ENCODE data around the gene PTOV1.
A peak's percentile ranks its signal among the peaks of the same experiment; 100 is the strongest.

Gene PTOV1

DNA sequence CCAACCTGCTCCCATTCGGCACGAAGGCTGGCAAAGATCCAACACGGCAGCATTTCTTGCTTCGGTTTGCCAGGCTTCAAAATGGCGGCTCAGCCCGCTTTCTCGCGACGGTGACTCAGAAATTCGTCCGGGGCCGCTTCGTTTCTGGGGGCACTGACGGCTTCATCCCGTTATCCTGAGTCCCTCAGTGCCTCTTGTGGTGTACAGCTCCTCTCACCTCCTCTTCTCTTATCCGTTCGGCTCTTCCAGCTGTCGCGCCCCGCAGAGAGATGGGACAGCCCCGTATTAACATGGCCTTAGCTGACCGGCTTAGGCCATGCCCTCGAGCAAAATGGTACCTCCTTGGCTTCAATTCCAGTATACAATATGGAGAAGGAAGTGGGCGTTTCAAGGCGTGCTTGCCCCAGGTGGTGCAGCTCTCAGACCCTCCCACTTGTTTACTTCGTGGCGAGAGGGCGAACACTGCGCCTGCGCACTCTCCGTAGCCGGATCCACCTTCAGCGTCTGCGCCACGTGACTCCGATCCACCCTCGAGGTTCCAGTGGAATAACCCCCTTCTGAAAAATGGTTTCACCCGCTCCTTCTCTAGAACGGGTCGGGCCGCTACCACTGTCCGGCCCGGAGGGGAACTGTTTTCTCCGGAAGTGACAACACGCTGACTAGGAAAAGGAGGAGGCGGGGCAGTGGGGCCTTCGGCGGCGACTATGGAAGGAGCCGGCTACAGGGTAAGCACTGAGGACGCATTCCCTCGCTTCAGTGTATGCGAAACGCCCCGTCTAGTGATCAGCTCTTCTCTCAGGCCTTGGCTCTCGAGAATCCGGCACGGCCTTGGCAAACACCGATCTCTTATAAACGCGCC lies 26.3 kb downstream of the PTOV1 start, which contains the start of the genes AKT1S1 and TBC1D17:
Gene AKT1S1, minus strand, starts transcription at position 336 of the 859 bp plus-strand sequence. CDS start 4,060 bp downstream, outside the sequence.
Gene TBC1D17, plus strand, starts transcription at position 683 of the 859 bp plus-strand sequence. Its CDS starts 22 bp downstream, at position 705.
- peak; percentile 100 for DNase-seq

DNA sequence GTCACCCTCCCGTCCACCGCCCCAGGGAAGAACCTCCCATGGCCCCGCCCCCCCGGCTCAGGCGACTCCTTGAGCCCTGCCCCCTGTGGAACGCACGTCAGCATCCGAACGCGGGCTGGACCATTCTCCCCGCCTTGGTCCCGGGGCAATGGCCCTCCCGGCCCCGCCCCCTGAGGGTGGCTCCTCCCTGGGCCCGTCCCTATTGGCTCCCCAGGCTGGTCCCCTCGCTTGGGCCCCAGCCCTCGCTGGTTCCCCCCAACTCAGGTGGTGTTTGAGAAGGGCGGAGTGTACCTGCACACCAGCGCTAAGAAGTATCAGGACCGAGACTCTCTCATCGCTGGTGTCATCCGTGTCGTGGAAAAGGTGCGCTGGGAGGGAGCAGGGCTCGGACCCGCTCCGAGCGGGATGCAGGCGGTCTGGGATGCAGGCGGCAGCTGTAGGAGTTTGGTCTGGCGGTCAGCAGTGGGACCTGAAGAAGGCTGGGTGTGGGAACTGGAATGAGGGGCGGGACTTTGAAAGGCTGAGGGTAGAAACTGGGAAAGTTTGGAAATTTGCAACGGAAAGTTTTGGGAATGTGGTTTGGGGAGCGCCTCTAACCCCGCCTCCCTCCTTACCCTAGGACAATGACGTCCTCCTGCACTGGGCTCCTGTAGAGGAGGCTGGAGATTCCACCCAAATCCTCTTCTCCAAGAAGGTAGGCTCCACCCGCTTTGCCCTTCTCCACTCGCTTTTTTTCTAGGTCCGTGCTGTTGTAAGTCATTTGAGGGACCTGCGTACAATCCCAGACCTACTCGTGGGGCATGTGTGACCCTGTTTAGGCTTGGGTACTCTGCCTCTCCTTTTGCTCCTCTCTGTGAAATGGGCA lies 27.2 kb downstream of the PTOV1 start:
- peak; percentile 98 for DNase-seq

DNA sequence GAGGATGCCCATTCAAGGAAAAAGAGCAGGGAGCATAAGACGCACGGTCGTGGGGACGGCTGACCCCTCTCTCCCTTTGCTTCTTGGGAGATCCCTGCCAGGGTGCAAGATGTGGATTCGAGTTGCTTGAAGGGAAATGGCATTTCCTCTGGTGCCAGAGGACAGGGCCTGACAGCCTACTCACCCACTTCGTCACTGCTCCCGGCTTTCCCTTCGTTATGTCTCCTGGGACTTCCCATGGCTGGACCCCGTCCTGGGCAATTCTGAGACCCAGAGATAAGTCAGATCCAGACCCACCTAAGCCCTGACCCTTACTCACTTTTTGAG lies 27.7 kb downstream of the PTOV1 start:
- DNase-seq: no peak

DNA sequence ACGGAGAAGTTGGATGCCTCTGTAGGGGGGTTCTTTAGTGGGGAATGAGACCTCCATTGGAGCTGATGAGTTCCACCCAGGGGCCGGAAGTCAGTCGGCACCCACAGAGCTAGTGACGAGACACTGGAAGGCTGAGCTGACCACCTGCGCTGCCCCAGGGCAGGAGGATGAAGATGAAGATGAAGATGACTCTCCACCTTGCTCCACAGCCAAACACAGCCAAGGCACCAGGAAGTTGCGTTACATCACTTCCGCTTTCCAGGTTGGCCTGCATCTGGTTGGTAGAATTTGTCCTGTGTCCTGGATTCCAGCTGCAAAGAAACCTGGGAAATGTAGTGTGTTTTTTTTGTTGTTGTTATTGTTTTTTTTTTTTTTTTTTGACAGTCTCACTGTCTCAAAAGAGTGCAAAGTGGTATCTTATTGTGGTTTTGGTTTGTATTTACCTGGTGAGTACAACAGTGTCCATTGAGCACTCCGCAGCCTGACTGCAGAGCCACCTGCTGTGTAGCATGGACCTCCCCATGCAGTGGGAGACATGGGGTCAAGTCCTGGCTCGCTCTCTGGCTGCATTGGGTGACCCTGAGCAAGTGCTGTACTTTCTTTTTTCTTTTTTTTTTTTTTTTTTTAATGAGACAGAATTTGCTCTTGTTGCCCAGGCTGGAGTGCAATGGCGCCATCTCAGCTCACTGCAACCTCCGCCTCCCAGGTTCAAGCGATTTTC lies 28.4 kb downstream of the PTOV1 start:
- no peak for DNase-seq

DNA sequence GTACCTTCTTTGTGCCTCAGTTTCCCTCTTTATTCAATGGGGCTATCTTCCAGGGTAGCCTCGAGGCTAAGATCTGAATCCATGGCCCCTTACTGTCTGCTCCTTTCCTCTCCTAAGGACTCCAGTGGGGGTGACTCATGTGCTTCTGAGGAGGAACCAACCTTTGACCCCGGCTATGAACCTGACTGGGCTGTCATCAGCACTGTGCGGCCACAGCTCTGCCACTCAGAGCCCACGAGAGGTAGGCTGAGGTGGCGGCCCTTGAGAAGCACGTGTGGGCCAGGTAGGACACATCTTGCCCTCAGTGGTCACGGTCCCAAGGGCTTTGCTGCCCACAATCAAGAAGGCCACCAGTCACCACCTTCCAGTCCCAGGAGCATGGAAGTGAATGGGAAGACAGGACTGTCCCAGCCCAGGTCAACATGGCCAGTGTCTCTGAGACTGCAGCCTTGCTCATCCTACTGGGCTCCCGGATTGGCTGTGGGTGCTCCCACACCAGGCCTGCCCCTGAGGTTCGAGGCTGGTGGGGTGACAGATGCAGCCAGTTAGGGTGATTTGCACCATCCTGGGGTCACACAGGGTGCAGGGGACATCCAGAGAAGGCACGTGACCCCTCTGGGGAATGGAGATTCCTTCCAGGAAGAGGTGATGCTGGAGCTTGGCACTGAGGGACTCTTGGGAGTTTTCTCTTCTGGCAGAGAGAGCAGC lies 29.4 kb downstream of the PTOV1 start:
- no peak for DNase-seq

DNA sequence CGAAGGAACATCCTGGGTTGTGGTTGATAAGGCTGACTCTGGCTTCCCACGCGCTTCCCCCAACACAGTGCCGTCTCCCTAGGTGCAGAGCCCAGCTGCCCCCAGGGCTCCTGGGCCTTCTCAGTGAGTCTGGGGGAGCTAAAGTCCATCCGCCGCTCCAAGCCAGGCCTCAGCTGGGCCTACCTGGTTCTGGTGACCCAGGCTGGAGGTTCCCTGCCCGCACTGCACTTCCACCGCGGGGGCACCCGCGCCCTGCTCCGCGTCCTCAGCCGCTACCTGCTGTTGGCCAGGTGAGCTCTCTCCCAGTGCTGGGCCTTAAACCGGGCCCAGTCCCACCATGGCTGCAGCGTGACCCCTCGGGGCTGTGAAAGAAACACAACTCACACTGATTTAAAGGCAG lies 30.2 kb downstream of the PTOV1 start:
- no peak for DNase-seq

DNA sequence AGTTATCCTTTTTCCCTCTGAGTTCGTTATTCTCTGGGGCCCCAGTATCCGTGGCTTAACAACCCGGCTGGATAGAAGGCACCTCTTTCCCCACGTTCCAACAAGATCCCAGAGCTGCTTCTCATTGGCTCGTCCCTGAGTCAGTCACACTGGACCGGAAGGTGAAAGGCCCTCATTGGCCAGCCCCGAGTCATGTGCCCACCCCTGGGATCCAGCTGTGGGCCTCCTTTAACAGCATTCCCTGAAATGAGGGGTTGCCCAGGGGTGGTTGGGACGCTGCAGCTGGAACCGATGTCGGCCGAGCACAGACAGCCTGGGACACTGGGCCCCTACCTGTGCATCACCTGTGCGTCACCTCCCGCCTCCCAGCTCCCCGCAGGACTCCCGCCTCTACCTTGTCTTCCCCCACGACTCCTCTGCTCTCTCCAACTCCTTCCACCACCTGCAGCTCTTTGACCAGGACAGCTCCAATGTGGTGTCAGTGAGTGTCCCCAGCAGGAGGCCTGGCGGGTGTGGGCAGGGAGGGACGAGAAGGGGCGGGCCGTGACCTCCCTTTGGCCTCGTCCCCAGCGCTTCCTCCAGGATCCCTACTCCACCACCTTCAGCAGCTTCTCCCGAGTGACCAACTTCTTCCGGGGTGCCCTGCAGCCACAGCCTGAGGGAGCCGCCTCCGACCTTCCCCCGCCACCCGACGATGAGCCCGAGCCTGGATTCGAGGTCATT lies 30.9 kb downstream of the PTOV1 start:
- no peak for DNase-seq

DNA sequence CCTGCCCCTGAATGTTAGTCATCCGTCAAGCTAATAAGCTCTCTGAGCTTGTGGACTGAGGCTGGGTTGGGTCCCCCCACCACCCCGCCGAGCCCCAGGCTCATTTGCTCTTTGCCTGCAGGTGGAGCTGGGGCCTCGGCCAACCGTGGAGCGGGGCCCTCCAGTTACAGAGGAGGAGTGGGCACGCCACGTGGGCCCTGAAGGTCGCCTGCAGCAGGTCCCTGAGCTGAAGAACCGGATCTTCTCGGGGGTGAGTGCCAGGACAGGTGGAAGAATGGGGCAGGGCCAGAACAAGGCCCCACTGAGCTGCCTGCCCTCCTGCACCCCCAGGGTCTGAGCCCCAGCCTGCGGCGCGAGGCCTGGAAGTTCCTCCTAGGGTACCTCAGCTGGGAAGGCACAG lies 31.7 kb downstream of the PTOV1 start:
- DNase-seq: no peak

DNA sequence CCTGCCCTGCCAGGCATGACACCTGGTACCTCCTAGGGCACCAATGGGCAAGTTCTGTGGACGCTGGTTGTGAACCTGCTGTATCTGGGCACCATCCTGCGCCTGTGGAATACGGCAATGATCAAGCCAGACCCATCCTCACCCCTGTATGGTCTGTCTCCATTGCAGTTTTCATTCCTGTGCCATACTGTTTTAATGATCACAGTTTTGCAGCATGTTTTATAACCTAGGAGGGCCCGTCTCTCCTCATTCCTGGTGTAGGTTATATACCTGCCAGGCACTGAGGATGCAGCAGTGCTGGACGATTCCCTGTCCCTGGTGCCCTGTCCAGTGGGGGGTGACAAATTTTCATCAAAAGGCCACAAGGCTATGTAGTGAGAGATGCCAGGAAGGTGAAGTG lies 32.1 kb downstream of the PTOV1 start:
- DNase-seq: no peak

DNA sequence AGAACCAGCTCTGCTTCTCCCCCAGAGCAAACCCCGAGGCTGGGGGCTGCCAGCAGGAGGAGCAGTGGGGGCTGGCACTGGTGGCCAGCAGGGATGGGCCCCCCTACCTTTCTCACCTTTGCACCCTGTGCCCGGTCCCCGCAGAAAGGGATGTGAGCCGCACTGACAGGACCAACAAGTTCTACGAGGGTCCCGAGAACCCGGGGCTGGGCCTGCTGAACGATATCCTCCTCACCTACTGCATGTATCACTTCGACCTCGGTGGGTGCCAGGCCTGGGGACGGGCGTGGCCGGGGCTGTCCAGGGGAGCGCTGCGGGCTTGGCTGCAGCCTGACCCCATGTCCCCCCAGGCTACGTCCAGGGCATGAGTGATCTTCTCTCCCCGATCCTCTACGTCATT lies 33.1 kb downstream of the PTOV1 start:
- DNase-seq: no peak

DNA sequence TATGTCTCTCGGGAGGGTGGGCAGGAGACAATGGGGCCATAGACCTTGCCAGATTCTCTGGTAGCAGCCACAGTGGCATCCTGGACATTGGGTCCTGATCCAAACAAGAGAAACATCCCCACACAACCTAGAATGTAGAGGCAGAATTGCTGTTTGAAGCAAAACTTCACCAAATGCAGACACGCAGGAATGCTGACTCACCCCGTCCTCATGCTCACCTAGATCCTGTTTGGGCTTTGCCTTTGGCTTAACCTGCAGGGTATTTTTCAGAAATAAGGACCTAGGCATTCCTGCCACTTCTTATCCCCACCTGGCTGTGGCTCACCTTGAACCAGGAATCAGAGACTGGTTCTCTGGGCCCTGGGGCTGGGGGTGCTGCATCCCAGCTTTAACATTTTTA lies 33.8 kb downstream of the PTOV1 start:
- no peak for DNase-seq

DNA sequence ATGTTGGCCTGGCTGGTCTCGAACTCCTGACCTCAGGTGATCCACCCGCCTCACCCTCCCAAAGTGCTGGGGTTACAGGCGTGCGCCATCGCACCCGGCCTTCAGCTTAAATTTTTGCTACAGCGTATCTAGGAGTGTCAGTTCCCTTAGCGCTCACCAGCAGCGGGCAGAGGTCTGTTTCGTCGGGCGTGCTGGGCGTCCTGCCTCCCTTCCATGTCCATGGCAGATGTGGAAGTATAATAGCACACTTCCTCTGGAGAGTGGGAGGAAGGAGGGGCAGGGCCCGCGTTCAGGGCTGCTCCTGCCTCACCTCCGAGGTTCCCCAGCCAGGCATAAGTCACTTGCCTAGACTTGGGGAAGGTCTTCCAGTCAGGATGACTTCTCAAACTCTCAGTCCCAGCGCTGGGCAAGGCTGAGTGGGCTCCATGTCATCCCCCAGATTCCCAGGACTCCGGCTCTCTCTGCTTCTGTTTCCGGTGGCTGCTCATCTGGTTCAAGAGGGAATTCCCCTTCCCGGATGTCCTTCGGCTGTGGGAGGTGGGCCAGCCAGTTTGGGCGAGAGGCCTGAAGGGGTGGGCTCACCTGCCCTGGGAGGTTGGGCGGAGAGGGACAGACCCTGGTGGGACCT lies 36.2 kb downstream of the PTOV1 start:
- no peak for DNase-seq

DNA sequence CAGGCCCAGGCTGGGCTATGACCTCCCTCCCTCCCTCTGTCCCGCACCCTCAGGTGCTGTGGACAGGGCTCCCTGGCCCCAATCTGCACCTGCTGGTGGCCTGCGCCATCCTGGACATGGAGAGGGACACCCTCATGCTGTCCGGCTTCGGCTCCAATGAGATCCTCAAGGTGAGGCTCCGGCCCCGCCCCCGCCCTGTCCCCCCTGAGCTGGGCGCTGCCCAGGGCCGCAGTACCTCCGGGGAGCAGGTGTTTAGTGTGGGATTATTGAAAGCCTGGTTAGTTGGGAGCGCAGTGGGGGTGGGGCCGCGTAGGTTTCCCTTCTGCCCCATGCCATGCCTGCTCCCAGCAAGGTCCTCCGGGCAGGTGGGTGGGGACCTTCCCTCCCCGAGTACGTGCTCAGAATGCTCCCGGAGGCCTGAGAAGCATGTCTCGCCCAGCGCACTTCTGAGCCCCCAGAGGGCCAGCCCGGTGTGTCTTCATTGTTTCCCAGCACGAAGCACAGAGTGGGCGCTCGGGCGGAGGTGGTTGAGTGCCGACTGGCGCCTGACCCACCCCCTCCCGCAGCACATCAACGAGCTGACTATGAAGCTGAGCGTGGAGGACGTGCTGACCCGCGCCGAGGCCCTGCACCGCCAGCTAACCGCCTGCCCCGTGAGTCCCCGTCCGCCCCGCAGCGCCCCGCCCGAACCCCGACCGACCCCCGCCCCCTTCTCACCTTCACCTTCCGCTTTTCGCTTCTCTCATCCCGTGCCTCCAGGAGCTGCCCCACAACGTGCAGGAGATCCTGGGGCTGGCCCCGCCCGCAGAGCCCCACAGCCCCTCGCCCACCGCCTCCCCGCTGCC lies 36.9 kb downstream of the PTOV1 start:
- DNase-seq: no peak

DNA sequence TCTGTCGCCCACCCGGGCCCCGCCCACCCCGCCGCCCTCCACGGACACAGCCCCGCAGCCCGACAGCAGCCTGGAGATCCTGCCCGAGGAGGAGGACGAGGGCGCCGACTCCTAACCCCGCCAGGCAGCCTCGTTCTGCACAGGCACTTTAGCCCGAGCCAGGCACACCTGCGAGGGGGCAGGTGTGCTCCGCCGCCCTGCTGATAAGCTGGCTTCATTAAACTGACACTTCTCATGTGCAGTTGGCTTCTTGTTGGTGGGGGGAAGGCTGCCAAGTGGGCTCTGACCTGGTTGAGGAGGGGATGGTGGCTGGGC lies 37.5 kb downstream of the PTOV1 start:
- DNase-seq: no peak

DNA sequence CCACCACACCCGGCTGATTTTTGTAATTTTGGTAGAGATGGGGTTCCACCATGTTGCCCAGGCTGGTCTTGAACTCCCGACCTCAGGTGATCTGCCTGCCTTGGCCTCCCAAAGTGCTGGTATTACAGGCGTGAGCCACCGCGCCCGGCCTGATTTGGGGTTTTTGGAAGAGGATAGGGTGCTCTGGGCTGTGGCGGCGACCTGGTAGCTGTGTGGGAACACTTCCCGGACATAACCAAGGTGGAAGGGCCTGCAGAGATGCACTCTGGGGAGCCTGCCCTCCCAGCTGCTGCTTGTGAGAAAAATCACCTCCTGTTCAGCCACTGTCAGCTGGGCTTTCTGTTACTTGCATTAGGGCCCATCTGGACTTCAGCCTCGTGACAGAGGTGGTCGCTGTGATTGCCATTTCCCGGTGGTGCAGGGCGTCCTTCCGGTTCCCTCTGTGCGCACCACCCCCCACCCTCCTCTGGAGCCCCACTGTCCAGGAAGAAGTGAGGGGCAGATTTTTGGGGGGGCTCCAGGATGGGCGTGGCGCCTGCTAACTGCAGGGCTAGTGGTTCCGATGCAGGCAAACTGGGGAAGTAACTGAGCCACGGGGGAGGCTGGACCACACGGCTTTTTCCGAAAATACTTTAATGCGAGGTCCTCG lies 38.2 kb downstream of the PTOV1 start:
- DNase-seq: no peak

DNA sequence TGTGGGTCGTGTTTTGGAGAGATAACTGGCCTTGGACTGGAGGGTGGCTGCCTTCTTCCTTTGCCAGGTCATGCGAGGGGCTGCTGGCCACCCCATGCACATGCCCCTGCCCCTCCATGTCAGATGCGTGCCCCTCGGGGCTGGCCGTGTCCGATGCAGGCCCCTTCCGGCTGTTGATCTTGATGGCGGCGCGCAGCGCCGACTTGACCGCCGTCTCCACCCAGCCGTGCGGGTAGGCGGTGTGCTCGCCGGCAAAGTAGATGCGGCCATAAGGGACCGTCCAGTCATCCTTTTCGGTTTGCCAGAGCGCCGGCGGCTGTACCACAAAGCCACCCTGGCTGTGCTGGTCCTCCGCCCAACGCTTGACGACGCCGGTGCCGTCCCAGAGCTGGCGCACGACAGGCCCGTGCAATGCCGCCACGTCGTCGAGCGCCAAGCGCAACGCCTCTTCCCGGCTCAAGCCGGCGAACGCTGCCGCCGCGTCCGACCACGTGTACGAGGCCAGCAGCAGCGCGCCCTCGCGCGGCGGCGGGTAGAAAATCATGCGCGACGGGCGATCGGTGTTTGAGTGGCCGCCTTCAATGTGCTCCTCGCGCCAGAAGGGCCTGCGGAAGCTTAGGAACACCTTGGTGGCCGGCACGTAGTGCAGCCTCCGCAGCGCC lies 38.9 kb downstream of the PTOV1 start:
- DNase-seq: peak; percentile 74

DNA sequence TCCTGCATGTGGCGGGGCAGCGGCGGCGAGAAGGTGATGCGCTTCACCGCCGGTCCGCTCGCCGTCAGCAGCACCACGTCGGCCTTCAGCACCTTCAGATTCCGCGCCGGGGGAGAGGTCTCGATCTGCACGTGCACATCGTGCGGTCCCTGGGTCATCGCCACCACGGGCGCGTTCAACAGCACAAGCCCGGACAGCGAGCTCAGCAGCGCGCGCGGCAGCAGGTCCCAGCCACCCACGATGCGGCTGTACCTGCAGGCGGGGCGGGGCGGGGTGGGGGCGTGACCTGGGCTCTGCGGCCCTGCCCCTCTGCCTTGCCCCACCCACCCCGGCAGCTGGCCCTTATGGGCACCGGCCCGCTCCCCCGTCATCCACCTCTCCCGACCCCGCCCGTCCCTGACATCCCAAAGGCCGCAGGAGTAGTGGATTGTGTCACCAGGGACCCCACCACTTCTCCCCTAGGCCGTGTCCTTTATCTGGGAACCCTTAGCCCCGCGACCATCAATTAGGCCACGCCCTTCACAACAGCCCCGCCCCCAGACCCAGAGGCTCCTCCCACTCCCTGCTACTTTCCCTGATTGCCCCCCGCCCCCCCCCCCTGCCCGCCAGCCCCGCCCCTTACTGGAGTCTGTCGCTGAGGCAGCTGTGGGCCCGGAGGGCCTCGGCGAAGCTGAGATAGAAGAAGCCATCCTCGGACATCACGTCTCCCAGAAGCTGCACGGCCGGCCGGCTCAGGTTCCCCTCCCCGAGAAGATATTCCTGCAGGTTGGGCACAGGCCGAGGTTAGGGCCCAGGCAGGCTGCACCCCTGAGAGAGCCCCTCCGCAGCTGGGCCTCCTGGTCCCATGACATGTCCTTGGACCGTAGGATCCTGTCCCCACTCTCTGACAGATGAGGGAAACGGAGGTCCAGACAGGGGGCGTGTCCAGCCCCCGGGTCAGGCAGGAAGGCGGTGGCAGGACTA lies 39.7 kb downstream of the PTOV1 start:
- peak; percentile 13 for DNase-seq

DNA sequence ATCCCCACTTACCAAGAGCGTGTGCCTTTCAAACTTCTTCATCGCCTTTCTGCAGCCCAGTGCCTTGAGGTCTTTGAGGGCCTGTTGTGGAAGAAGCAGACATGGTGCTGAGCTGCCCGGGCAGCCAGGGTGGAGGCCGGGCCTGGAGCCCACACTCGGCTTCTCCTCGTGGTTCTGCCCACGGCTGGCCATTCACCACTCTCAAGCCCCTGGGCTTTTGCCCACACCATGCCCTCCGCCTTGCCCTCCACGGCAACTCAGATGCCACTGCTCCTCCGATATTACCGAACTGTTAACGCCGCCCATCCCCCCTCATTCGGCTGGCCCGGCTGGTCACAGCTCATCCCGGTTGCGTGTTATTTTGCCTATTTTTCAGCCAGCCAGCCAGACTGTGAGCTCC lies 40.4 kb downstream of the PTOV1 start:
- no peak for DNase-seq
